Fibroblast of mammary gland (primary cell): ENCODE results near the gene CKS1B.
A peak's percentile ranks its signal among the peaks of the same experiment; 100 is the strongest.

Source experiments
- DNase-seq: peaks from one replicate; pipeline ENCODE4 v3.0.0-alpha.2; 2010; ENCODE audit warnings: low read depth
- H3K4me3 ChIP-seq: 2 replicates; pipeline ENCODE4 v1.5.1; 2011; ENCODE audit warnings: low read depth, mild to moderate bottlenecking, low read length, moderate library complexity; ENCODE audit not compliant: control insufficient read depth
- CTCF ChIP-seq: conservative IDR thresholded peaks from 2 replicates; pipeline ENCODE4 v1.5.1; 2011; ENCODE audit warnings: low read depth, low read length, inconsistent platforms; ENCODE audit not compliant: control insufficient read depth, insufficient read depth

CKS1B gene

DNA sequence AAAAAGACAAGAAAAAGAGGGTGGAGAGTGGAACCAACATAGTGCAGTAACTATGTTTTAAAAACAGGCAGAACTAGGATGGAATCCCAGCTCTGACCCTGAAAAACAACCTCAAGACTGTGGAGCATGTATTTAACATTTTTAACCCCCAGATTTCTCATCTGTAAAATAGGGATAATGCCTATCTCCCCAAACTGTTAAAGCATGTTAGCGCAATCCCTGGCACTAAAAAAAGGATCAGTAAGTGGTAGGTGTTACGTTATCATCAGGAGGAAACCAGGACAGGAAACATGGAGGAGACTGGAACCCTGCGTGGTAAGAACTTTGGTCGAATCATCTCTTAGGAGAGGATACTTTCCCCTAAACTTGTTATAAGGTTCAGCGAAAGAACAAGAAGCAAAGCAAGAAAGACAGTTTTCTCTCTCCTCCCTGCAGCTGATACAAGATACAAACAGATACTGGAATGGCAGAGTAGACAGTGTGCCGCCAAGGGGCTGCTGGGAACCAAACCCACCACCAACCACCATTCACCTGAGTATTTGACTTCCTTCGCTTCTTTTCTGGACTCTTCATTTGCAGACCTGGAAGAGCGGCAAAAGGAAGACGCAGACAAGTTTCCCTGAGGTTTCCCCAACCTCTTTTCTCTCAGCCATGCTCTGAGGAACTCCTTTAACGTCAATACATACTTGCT is 13.9 kb upstream of the CKS1B start:
- no peak for DNase-seq
- H3K4me3 ChIP-seq = peak overlapping the region; percentile 69
- TF ChIP-seq CTCF = no peak

- peak within 1 kb of the TSS; percentile 69 for H3K4me3 ChIP-seq
- TF ChIP-seq CTCF = no peak
- DNase-seq = peak; percentile 63
Observed at GRCh38 chr1:154961207-154962155, 13.0 kb upstream of the CKS1B start, which contains the start of gene PYGO2. TSS of gene PYGO2 (minus strand) at chr1:154961782. CDS start at chr1:154961576, 206 bp downstream.

- TF ChIP-seq CTCF = no peak
- peak overlapping the region; percentile 69 for H3K4me3 ChIP-seq
- DNase-seq = no peak
Observed at GRCh38 chr1:154962156-154962749, 12.2 kb upstream of the CKS1B start.

DNA sequence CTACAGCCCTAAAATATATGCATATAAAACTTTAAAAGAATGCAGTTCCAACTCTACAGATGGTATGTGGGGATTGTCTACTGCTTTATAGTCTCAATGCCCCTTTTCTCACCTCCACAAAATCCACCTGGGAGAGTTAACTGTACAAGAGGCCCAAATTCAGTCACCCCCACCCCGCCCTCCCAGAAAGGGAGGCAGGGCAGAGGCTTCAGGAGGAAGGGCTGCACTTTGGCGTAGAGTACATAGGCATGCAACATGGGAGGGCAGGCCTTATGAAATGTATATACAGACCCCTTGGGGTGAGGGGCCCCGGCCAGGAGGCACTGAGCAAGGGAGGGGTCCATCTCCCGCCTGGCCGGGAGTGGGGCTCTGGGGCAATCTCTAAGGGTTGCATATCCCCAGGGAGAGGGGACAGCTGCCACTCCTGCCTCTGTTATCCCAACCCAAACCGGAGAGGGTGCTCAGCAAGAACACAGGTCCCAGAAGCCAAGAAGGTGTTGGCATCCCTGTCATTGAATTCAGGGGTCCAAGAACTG is 11.6 kb upstream of the CKS1B start:
- no peak overlapping the region for H3K4me3 ChIP-seq
- TF ChIP-seq CTCF = no peak
- no peak for DNase-seq

GRCh38 chr1:154963643-154964042 is 10.8 kb upstream of the CKS1B start:
- no peak for TF ChIP-seq CTCF
- no peak overlapping the region for H3K4me3 ChIP-seq
- no peak for DNase-seq

- H3K4me3 ChIP-seq = no peak overlapping the region
- TF ChIP-seq CTCF = no peak
- no peak for DNase-seq
Observed at GRCh38 chr1:154964359-154964758, 10.1 kb upstream of the CKS1B start.
